HG03354 (cell line): ENCODE data around the gene GALNT5.

Experiments used
- ATAC-seq: cut with Tn5 transposase; IDR thresholded peaks from one replicate; pipeline ENCODE4 v1.9.1; 2021; ENCODE audit warnings: mild to moderate bottlenecking; ENCODE audit not compliant: unreplicated experiment, poor library complexity, severe bottlenecking

Gene GALNT5

GRCh38 chr2:157281316-157281715 is 23.8 kb downstream of the GALNT5 start:
- no peak for ATAC-seq

- ATAC-seq = no peak
These were observed 26.0 kb downstream of the GALNT5 start for GRCh38 chr2:157283468-157283867.

- ATAC-seq = no peak
These were observed 29.7 kb downstream of the GALNT5 start for GRCh38 chr2:157287160-157287559.

- ATAC-seq = no peak
These were observed 33.0 kb downstream of the GALNT5 start for GRCh38 chr2:157290525-157290924.

GRCh38 chr2:157291018-157291417 is 33.5 kb downstream of the GALNT5 start:
- no peak for ATAC-seq

- no peak for ATAC-seq
These were observed 35.3 kb downstream of the GALNT5 start for GRCh38 chr2:157292853-157293252.

GRCh38 chr2:157296490-157296889 is 39.0 kb downstream of the GALNT5 start:
- ATAC-seq = no peak

- ATAC-seq = no peak
These were observed 39.5 kb downstream of the GALNT5 start for GRCh38 chr2:157296958-157297357.

- no peak for ATAC-seq
These were observed 43.8 kb downstream of the GALNT5 start for GRCh38 chr2:157301307-157301706.

GRCh38 chr2:157302492-157303099 is 45.1 kb downstream of the GALNT5 start:
- ATAC-seq = peak; percentile 75

GRCh38 chr2:157303612-157304011 is 46.1 kb downstream of the GALNT5 start:
- no peak for ATAC-seq

GRCh38 chr2:157304811-157305722 is 47.6 kb downstream of the GALNT5 start:
- no peak for ATAC-seq

GRCh38 chr2:157305723-157306110 is 48.2 kb downstream of the GALNT5 start:
- no peak for ATAC-seq

- peak; percentile 51 for ATAC-seq
These were observed 49.5 kb downstream of the GALNT5 start for GRCh38 chr2:157307021-157307420.

GRCh38 chr2:157309878-157310277 is 52.4 kb downstream of the GALNT5 start:
- ATAC-seq = no peak

GRCh38 chr2:157311706-157312105 is 54.2 kb downstream of the GALNT5 start:
- ATAC-seq = no peak

GRCh38 chr2:157312866-157313486 is 55.5 kb downstream of the GALNT5 start:
- ATAC-seq = peak; percentile 61

GRCh38 chr2:157315901-157316300 is 58.4 kb downstream of the GALNT5 start:
- ATAC-seq = no peak

- no peak for ATAC-seq
These were observed 61.4 kb downstream of the GALNT5 start for GRCh38 chr2:157318884-157319283.

GRCh38 chr2:157319795-157320194 is 62.3 kb downstream of the GALNT5 start:
- no peak for ATAC-seq

- no peak for ATAC-seq
These were observed 62.9 kb downstream of the GALNT5 start for GRCh38 chr2:157320409-157320808.
